ENCODE measurements around the gene FAF2.
"Not testable (repeated sequence)": the region's sequence is repeated elsewhere in the genome, so short reads cannot be mapped to it uniquely, and the experiment has no call there.

Gene FAF2

DNA sequence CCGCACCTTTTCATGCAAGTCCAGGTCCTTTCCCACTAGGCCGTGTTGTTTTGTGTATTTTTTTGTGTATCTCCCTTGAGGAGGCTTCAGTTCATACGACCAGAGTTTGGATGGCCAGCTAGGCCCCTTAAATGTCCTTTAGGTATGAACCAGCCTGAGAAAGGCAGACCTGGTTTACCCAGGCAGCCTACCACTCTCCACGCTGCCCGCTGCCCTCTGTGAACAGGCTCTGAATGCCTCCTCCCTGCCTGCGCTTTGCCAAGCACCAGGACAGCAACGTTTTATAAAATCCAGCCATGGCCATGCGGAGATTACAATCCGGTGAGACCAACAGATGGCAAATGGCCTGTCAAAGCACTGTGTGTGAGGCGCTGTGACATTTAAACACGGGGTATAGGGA, 31.2 kb upstream of the FAF2 start:
- DNase-seq (ENCODE audit: insufficient read length, low spot score) (no peak), FAIRE-seq (no peak)

DNA sequence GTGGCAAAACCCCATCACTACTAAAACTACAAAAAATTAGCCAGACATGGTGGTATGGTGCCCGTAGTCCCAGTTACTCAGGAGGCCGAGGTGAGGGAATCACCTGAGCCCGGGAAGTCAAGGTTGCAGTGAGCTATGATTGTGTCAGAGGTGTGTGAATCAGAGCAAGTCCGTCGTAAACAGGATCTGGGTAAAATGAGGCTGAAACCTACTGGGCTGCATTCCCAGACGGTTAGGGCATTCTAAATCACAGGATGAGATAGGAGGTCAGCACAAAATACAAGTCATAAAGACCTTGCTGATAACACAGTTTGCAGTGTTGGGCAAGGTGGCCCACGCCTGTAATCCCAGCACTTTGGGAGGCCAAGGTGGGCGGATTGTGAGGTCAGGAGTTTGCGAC, 29.9 kb upstream of the FAF2 start:
- DNase-seq (ENCODE audit: insufficient read length, low spot score) (no peak), FAIRE-seq (no peak)

DNA sequence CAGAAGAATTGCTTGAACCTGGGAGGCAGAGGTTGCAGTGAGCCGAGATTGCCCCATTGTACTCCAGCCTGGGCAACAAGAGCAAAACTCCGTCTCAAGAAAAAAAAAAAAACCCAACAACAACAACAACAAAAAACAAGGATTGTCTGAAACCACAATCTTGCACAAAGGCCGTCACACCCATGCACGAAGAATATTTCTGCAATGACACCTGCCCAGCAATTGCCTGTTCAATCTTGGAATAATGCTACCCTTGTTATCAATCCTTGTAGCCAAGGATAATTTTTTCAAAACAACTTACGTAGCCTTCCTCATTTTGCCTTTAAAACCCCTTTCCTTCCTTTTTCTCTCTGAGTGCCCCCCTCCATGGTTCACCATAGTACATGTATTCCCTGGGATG, 28.1 kb upstream of the FAF2 start:
- FAIRE-seq (no peak), DNase-seq (ENCODE audit: insufficient read length, low spot score) (no peak)

DNA sequence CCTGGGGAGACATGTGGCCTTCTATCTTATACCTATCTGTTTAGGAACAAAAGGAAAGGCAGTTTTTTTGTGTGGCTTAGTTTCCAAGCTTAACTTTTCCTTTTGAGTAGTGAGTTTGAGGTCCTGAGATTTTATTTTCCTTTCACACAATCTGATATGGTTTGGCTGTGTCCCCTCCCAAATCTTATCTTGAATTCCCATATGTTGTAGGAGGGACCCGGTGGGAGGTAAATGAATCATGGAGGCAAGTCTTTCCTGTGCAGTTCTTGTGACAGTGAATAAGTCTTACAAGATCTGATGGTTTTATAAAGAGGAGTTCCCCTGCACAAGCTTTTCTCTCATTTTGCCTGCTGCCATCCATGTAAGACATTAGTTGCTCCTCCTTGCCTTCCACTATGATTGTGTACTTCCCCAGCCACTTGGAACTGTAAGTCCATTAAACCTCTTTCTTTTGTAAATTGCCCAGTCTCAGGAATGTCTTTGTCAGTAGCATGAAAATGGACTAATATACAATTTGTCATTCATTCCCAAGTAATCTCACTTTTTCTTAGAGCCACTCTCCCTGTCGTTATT, 27.1 kb upstream of the FAF2 start:
- FAIRE-seq (no peak), DNase-seq (ENCODE audit: insufficient read length, low spot score) (no peak)

DNA sequence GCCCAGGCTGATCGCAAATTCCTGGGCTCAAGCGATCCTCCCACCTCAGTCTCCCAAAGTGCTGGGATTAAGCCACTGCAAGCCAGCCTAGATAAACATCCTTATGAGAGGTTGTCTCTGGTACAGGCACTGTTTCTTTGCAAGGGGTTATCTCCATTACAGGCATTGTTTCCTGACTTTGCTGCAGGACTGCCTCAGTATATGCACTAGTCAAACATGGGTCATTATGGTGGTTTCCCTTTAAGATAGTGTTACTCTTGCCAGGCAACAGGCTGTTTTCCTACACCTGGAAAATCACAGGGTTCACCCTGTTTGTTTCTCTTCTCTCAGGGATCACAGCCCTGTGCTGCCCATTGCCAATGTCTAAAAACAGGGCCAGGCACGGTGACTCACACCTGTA, 24.0 kb upstream of the FAF2 start:
- DNase-seq (ENCODE audit: insufficient read length, low spot score), result no peak
- FAIRE-seq, result no peak

DNA sequence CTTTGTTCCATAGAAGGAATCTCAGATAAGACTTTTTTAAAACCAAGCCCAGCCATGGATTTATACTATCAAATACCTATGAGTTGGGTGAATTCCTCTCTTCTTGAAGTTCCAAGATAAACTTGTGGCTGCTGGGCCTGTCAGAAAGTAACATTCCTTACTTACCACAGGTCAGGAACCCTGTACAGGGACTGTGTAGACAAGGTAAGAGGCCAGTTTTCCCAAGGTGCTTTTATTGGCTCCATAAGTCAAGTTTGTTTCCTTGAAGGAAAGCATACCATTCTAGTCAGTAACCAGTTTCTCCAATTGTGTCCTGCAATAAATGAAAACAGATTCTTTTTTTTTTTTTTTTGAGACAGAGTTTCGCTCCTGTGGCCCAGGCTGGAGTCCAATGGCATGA, 23.0 kb upstream of the FAF2 start:
- FAIRE-seq, result no peak

DNA sequence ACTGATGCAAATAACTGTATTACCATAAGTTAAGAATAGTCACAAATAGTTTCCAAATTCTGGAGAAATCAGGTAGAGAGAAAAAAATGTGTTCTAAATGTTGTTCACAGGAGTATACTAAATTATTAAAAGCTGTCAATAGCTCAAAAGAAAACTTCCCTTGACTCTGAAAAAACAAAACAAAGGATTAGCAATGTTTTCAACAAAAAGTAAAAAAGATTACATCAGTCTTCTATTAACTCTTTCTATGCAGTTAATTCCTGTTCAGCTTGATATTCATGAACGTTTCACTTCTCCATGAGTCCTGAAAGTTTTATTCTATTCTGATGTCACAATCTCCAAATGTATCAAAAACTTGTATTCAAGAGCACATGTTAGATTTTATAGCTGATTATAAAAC, 22.4 kb upstream of the FAF2 start:
- no peak for FAIRE-seq

More for the DNA sequence above, 23.0 kb upstream of the FAF2 start:
- no peak for DNase-seq (ENCODE audit: insufficient read length, low spot score)

DNA sequence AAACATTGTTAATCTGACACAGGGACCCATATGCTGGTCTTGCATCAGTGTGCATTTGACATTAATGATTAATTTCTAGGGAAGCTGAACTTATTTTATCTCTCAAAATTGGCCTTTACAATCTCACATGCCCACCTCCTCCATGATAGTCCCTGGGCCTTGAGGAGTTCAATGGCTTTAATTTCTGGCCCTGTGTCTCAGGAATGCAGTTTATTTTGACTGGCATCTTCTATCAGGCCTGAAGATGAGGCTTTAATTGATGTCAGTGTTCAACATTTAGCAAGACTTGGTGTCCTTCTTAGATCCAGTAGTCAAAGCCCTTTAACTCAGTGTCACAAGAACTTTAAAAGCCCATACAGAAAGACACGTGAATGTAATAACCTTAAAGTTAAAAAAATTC, 21.3 kb upstream of the FAF2 start:
- no peak for FAIRE-seq
- no peak for DNase-seq (ENCODE audit: insufficient read length, low spot score)

More for the DNA sequence above, 22.4 kb upstream of the FAF2 start:
- no peak for DNase-seq (ENCODE audit: insufficient read length, low spot score)

DNA sequence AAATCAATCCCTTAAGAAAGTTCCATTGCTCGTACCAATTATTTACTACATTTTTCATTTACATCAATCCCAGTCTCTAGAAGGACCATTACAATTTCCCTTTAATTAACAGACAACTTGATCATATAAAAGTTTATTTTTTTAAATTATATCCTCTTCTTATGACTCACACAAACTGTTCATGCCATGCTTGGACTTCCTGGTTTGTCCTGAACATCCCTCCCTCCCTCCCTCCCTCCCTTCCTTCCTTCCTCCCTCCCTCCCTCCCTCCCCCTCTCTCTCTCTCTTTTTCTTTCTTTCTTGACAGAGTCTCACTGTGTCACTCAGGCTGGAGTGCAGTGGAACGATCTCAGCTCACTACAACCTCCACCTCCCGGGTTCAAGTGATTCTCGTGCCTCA, 20.2 kb upstream of the FAF2 start:
- DNase-seq (ENCODE audit: insufficient read length, low spot score), result no peak
- no peak for FAIRE-seq

DNA sequence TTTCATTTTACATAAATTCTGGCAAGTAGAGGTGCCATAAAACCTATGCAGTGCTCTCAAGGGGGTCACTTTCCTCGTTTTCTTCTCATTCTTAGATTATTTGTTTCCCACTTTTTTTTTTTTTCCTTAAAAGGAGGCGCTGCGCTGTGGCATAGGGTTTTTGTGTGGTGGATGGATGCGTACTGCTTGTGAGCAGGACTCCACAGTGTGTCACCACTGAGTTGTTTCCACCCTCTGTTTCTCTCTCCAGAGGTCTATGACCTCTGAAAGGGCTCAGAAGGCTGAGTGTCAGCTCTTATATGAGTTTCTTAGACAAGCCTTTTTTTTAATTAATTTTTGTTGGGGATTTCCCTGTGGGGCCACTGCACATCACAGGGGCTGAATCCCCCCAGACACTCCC, 18.2 kb upstream of the FAF2 start:
- DNase-seq (ENCODE audit: insufficient read length, low spot score), result no peak
- no peak for FAIRE-seq

DNA sequence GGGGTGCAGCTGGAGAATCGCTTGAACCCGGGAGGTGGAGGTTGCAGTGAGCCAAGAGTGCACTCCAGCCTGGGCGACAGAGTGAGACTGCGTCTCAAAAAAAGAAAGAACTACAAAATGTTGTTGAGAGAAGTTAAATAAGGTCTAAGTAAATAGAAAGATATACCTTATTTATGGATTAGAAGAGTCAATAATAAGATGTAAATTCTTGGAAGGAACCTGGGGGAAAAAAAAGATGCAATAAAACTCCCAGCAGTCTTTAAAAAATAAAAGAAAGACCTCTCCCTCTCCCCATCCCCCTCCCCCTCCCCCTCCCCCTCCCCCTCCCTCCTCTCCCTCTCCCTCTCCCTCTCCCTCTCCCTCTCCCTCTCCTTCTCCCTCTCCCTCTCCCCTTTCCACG, 15.5 kb upstream of the FAF2 start:
- FAIRE-seq (no peak), DNase-seq (ENCODE audit: insufficient read length, low spot score) (no peak)

DNA sequence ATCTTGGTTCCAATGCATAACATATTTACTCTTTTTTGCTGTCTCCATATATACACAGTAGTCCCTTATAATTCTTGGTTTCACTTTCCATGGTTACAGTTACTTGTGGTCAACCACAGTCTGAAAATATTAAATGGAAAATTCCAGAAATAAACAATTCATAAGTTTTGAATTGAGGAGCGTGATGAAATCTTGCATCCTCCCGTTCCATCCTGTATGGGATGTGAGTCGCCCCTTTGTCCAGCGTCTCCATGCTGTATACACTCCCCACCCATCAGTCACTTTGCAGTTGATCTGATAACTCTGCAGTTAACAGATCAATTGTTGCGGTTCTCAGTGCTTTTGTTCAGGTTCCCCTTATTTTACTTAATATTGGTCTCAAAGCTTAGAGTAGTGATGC, 11.5 kb upstream of the FAF2 start:
- FAIRE-seq (peak; percentile 14), DNase-seq (ENCODE audit: insufficient read length, low spot score) (no peak)

DNA sequence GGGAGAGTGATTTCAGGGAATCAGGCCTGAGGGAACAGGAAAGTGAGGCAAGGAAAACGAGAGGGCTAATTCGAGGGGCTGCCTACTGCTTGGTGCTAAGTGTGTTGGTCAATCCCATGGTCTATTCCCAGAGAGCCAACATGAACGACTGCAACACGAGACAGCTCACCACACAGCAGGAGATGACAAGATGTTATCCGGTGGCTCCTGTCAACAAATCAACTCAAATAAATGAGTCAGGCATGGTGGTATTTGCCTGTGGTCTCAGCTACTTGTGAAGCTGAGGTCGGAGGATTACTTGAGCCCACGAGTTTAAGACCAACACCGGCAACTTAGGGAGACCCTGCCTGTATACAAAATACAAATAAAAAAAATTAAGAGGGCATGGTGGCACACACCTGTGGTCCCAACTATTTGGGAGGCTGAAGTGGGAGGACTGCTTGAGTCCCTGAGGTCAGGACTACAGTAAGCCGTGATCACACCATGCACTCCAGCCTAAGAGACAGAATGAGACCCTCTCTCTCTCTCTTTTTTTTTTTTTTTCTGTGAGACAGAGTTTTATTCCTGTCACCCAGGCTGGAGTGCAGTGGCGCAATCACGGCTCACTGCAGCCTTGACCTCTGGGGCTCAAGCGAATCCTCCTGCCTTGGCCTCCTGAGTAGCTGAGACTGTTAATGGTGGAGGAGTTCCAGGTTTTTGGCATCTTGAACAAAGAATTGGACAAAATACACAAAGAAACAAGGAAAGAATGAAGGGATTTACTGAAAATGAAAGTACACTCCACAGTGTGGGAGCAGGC, 9.0 kb upstream of the FAF2 start:
- DNase-seq (ENCODE audit: insufficient read length, low spot score) (no peak), FAIRE-seq (no peak)

DNA sequence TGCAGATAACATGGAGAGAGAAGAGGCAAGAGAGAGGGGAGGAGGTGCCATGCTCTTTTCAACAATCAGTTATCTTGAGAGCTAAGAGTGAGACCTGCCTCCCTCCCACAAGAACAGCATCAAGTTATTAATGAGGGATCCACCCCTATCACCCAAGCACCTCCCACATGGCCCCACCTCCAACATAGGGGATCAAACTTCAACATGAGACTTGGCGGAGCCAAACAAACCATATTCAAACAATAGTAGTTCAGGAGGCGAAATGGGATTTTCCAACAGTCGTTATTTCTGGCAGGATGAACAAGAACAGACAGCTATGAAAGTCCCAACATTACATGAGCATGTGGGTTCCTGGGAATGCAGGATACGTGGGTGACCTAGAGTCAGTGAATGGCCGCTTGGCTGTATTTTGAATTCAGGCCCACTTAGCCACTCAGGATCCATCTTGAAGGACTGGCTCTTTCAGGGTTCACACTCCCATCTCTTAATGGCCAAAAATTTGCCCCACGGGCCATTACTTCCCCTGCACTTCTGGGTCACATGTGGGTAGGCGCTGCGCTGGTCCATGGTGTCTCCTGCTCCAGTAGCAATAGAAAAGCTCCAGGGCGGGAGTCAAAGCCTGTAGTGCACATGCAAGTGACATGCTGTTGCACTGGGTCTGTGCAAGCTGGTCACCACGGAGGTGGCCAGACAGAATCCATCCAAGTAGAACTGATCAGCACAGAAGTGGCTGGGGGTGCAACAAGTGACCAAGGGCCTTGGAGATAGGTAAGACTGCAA, 7.1 kb upstream of the FAF2 start:
- DNase-seq (ENCODE audit: insufficient read length, low spot score) (no peak), FAIRE-seq (no peak)

DNA sequence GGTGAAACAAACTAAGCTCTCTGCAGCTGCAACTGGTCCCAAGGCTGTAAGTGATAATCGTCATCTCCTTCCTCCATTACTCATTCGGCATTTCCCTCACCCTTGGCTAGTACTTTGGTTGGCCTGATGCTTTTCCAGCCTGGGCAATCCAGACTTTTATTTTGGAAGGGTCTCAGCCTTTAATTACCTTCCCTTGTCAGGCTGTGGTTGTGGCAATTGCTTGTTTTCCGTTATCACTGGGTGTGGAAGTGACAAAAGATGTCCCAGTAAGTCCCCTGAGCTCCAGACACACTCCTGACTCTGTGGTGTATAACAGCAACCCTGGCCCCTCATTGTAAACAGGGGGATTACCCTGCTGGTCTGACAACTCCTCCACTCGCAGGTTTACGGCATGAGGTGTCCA, 6.3 kb upstream of the FAF2 start:
- DNase-seq (ENCODE audit: insufficient read length, low spot score), result no peak
- no peak for FAIRE-seq

DNA sequence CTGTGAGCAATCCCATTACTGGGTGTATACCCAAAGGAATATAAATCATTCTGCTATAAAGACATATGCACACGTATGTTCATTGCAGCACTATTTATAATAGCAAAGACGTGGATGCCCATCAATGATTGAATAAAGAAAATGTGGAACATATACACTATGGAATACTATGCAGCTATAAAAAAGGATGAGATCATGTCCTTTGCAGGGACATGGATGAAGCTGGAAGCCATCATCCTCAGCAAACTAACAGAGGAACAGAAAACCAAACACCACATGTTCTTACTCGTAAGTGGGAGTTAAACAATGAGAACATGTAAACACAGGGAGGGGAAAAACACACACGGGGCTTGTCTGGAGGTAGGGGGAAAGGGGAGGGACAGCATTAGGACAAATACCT, 5.3 kb upstream of the FAF2 start:
- not testable (repeated sequence) for FAIRE-seq; DNase-seq (ENCODE audit: insufficient read length, low spot score)

DNA sequence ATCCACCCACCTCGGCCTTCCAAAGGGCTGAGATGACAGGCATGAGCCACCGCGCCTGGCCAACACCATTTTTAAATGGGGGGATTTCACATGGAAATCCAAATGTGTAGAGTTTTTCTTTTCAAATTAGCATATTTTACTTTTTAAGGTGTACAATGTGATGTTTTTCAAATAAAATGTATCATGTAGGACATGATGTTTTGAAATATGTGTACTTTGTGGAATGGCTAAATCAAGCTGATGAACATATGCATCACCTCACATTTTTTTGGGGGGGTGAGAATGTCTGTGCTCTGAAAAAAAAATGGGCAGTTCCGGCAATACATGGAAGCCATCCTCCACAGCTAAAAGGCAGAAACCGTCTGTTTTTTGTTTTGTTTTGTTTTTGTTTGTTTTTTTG, 3.4 kb upstream of the FAF2 start:
- FAIRE-seq (no peak), DNase-seq (ENCODE audit: insufficient read length, low spot score) (no peak)

DNA sequence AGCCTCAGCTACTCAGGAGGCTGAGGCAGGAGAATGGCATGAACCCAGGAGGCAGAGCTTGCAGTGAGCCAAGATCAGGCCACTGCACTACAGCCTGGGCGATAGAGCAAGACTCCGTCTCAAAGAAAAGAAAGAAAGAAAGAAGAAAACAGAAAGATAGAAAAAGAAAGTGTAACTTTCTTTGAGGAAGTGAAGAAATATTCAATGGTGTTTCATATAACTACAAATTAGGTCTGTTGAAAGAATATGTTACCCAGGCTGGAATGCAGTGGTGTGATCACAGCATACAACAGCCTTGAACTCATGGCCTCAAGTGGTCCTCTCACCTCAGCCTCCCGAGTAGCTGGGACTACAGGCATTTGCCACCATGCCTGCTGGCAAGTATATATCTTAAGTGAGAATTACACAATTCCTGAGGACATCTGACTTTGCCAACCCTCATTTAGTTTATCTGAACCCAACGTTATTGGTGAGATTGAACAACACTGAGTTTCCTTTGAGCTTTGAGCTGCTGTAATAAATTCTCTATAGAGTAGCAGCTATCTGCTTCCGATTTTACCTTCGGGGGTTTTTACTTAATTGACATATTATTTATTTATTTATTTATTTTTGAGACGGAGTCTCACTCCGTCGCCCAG, 2.0 kb upstream of the FAF2 start:
- FAIRE-seq, result no peak
- DNase-seq (ENCODE audit: insufficient read length, low spot score), result no peak

DNA sequence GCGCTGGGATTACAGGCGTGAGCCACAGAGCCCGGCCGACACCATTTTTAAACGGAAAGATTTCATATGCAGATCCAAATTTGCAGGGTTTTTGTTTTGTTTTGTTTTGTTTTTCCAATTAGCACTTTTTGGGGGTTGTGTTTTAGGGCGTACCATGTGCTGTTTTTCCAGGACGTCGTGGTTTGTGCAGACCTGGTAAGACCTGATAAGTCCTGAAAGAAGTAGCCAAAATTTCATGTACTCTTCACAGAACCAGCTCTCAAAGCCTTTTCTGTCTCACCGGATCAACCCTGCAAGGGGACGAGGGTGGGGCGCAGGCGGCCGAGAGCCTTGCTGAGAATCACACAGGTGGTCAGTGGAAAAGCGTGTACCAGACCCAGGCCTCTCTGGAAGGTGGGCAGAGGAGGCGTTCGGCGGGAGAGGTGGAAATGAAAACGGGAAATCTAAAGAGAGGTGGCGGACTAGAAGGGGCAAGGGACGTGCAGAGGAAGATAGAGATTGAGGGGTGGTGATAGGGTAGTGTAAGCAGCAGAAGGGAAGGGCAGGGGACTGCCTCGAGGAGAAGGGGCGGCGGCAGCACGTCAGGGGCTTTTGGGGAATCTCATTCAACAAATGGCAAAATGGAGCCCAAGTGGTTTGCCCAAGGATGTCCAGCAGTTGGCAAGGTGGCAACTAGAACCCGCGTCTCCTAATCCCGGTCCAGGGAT, 1.1 kb upstream of the FAF2 start:
- DNase-seq (ENCODE audit: insufficient read length, low spot score) (no peak), FAIRE-seq (no peak)

DNA sequence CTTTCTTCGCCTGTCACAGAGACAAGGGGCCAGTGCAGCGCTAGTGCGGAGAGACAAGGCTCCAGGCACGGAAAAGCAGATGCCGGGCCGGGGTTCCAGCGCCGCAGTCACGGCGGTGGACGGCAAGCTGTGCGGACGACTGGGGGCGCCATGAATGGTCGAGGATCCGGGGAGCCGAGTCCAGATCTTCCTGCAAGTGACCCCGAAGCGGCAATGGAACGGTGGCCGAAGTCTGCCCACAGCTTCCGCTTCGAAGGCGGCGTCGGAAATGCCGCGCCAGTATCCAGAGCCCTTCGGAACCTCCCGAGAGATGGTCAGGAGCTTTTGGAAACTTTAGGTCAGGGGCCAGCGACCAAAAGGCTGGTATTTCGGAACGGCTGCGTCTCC, 601 bp upstream of the FAF2 start:
- FAIRE-seq, result no peak
- DNase-seq (ENCODE audit: insufficient read length, low spot score), result no peak

DNA sequence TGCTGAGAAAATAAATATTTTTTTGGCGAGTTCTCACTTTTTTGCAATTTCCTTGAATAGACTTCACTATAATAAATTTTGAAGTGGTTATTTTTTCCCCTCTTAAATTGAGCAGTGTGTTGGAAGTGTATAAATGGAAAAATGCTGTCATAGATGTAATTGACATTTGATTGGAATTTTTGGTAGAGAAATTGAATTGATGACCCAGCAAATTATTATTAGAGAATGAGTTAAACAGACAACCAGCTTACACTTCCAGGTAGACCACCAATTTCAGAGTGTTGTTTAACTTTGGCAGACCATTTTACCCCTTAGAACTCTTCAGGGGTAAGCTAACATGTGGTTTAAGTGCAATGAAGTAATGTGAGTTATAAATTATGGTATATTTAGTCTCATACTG, 1.9 kb downstream of the FAF2 start:
- no peak for DNase-seq (ENCODE audit: insufficient read length, low spot score)
- FAIRE-seq, result no peak

Measured in GM19239 (cell line).